ENCODE data around the gene TNFRSF13B. TPM values are rescaled to one million over a fixed set of nuclear protein-coding genes. Genes with fewer than 3 reads are reported as not detected.
"Not testable (repeated sequence)": the region's sequence is repeated elsewhere in the genome, so short reads cannot be mapped to it uniquely, and the experiment has no call there.

TNFRSF13B gene
- total and polyA plus RNA-seq, 8 donors: 0.25 to 1.8 (median 1.1) TPM; not detected in 4

DNA sequence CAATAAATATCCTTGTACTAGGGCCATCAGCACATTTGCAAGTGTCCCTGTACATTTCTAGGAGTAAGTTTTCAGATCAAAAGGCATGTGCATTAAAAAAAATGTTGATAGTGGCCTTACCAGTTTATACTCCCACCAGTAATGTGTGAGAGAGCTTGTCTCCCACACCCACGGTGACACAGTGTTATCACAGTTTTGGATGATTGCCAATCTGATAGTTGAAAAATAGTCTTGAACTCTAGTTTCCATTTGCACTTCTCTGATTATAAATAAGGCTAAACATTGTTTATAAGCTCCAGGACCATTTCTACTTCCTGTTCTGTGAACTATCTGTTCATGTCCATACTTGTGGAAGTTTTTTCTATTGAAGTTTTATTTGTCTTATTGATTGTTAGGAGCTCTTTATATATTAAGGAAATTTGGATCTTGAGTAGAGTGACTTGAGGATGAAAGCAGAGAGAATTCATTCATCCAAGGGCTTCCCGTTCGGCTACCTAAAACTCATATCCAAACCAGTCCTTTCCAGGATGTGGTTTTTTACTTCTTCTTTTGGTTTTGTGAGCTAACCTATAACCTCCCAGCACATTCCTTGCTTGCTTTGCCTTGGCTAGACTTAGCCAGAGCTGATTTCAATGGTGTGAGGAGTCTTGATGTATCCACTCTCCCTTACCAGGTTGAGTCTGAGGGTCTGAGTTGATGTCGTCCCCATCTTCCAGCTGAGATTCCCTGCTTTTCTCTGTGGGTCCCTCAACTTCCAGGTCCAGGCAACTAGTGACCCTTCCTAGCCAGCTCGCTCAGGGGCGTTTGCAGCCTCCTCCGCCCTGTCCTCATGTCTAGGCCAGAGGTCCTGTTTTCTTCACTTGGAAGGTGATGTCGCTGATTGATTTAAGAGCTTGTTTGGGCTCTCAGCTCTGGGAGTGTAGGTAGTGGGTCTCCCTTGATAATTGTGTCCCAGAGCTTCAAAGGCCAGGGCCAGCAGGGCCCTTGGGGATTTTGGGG, 44.6 kb upstream of the TNFRSF13B start:
- peaks cover 30 to 58% (median 45%) of the 10 kb centered on the region in 4 donors for H3K4me1 ChIP-seq
- peak in 2 of 3 donors; percentile 34 to 35 for TF ChIP-seq POLR2AphosphoS5 (IDR thresholded peaks at IDR 0.05)
- H3K27me3 ChIP-seq; H3K36me3 ChIP-seq; DNase-seq; intact Hi-C loops (cut with DNase I; ENCODE audit: low total_unique reads); H3K4me3 ChIP-seq; H3K9me3 ChIP-seq: not testable (repeated sequence)
- WGBS, 5 donors: 70 to 81% (median 75%) methylated on average over 8 of the region's 8 CpGs
- peak overlapping the region; percentile 15 to 86 (median 73) for H3K27ac ChIP-seq

DNA sequence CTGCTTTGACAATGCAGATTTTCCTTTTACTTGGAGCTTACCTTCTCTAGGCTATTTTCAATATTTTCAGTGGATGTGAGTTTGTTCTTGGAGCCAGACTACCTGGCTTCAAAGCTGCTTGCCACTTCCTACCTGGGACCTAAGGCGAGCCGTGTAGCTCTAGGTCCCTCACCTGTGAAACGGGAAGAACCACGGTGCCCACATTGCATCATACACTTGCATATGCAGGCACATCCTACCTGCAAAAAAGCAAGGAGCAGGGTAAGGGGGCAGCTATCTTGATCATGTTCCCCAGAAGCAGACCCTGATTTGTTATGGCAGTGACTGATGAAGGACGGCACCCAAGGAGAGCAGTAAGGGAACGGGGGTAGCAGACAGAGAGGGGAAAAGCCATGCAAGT, 43.3 kb upstream of the TNFRSF13B start:
- Histone ChIP-seq H3K27ac (peak overlapping the region in 4 of 5 donors; percentile 29 to 86 (median 52)), H3K36me3 (no peaks in the 10 kb centered on the region), H3K9me3 (no peaks in the 10 kb centered on the region), H3K27me3 (no peaks in the 10 kb centered on the region), H3K4me3 (no peak overlapping the region), H3K4me1 (peaks cover 21 to 45% (median 35%) of the 10 kb centered on the region in 4 donors)
- 81 to 96% (median 92%) methylated on average over 6 of the region's 6 CpGs for WGBS, 5 donors
- no peak for TF ChIP-seq EP300 (IDR thresholded peaks at IDR 0.05)
- TF ChIP-seq POLR2AphosphoS5 (IDR thresholded peaks at IDR 0.05): no peak
- intact Hi-C loops (cut with DNase I; ENCODE audit: low total_unique reads): no loop called here
- no peak for DNase-seq

GRCh38 chr17:17014748-17015124, 42.8 kb upstream of the TNFRSF13B start:
- intact Hi-C loops (cut with DNase I; ENCODE audit: low total_unique reads); H3K4me3 ChIP-seq; H3K9me3 ChIP-seq; H3K36me3 ChIP-seq; H3K27me3 ChIP-seq: not testable (repeated sequence)
- peak; percentile 54 to 63 for DNase-seq
- peak in 2 of 3 donors; percentile 7 to 27 for TF ChIP-seq POLR2AphosphoS5 (IDR thresholded peaks at IDR 0.05)
- Histone ChIP-seq H3K4me1 (peaks cover 23 to 43% (median 31%) of the 10 kb centered on the region in 4 donors), H3K27ac (peak overlapping the region; percentile 18 to 86 (median 40))
- WGBS, 5 donors: 41 to 61% (median 57%) methylated on average over 9 of the region's 9 CpGs

DNA sequence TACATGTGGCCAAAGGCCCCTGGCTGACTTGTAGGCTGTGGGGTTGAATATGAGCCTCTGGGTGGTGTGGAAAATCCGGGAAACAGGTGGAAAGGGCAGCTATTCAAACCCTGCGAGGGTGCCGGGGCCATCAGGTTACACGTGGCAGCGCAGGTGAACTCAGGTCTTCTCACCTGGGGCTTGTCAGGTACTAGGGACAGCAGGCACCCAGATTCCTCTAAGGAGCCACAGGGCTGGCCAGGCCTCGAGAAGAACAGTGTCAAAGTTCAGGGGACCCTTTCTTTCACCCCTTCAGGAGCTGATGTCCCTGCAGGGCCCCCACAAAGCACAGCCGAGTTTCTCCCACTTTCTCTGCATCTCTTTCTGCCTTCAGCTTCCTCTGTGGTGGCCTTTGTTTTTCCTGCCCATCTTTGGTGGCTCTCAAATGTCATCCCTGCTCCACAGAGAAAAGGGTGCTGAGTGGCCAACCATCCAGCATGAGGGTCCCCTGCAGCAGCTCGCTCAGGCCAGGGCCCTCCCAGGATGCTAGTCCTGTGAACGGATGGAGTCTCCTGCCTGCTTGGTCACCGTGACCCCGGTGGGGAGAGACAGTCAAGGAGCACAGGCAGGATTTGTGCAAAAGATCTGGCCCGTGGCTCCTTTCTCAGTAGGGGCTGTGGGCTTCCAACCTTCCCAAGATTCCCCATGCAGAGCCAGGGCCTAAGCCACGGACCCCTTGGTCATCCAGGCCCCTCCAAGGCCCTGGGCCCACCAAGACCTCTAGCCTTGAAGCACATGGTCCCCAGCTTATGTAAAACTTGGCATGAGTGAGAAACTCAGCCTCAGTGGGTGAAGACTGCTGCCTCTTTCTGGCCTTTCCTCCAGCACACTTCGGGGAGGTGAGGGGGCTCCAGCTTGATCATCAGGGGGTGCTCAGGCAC, 42.2 kb upstream of the TNFRSF13B start:
- intact Hi-C loops (cut with DNase I; ENCODE audit: low total_unique reads); H3K27me3 ChIP-seq; DNase-seq: not testable (repeated sequence)

DNA sequence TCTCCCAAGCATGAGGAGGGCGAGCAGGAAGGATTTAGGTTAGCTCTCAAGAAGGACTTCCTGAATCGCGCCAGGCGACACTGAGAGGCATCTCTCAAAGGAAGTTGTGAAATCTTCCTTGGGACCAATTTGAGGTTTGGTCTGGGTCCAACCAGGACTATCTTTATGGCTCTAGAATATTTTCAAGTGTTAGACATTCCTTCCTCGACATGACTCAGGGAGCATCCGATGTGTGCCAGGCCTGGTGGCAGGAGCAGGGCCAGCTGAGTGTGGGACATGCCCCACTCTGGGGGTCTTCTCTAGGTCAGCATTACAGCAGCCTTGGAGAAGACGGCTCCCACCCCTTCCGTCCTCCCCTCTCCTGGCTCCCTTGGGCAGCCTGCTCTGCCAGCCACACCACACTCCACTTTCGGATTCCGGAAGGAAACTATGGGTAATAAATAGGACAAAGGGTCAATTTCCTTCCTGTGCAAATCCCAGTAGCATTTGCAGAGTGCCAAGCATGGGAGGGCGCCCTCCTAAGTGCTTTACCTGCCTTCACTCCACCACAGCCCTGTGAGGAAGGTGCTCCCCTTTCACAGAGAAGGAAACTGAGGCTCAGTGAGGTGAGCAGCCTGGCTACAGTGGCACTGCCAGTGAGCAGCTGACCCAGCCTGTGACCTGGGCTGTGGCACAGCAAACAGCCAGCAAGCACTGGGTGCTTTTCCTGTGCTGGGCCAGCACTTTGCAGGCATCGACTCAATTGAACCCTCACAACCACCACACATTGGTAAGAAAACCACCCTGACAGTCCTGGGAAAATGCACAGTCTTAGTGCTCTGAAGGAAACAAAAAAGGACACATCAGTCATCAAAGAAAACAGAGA, 39.4 kb upstream of the TNFRSF13B start:
- DNase-seq; H3K27me3 ChIP-seq; H3K9me3 ChIP-seq; H3K4me3 ChIP-seq; intact Hi-C loops (cut with DNase I; ENCODE audit: low total_unique reads); H3K36me3 ChIP-seq: not testable (repeated sequence)
- Histone ChIP-seq H3K27ac (peak overlapping the region; percentile 58 to 88 (median 72)), H3K4me1 (peaks cover 7 to 27% (median 15%) of the 10 kb centered on the region in 4 donors)
- 28 to 50% (median 41%) methylated on average over 2 to 6 of the region's 12 CpGs for WGBS, 5 donors

More for the DNA sequence above, 42.2 kb upstream of the TNFRSF13B start:
- H3K36me3 ChIP-seq, H3K4me3 ChIP-seq, H3K9me3 ChIP-seq: not testable (repeated sequence)
- H3K4me1 ChIP-seq: peaks cover 22 to 41% (median 32%) of the 10 kb centered on the region in 4 donors
- WGBS, 5 donors: 81 to 95% (median 88%) methylated on average over 9 to 13 of the region's 14 CpGs
- peak overlapping the region in 3 of 5 donors; percentile 40 to 86 (median 65) for H3K27ac ChIP-seq

DNA sequence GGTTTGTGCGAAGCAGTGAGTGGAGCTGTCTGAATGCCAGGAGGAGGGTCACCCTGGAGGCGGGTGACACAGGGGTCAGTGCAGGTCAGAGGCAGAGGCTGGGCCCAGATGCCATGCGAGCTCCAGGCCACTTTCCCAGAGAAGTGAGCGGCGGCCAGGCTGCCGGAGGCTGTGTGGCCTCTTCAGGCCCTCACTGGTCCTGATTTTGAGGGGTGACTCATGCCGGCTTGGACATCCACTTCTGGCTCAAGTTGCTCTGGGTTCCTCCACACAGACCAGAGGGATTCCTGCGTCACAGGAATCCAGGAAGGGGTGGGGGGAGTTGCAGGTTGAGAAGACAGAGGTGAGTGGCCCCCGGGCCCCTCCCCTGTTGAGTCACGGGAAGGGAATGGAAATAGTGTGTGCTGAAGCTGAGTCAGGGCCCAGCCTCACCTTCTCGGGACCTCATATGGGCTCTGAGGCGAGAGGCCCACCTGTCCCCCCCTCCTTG, 38.7 kb upstream of the TNFRSF13B start:
- intact Hi-C loops (cut with DNase I; ENCODE audit: low total_unique reads); DNase-seq; H3K36me3 ChIP-seq; H3K27me3 ChIP-seq; H3K4me3 ChIP-seq; H3K9me3 ChIP-seq: not testable (repeated sequence)
- Histone ChIP-seq H3K4me1 (peaks cover 7 to 26% (median 13%) of the 10 kb centered on the region in 4 donors), H3K27ac (peak overlapping the region in 3 of 5 donors; percentile 65 to 85 (median 72))
- WGBS, 5 donors: 24 to 37% (median 27%) methylated on average over 5 of the region's 12 CpGs; no CpG with 5 or more reads in 2 of the 5 donors

Data from stomach (tissue), 9 donors.